SK-N-MC (cell line): Measurements from ENCODE around the gene FAF2.
A peak's percentile ranks its signal among the peaks of the same experiment; 100 is the strongest.
"Not testable (repeated sequence)": the region's sequence is repeated elsewhere in the genome, so short reads cannot be mapped to it uniquely, and the experiment has no call there.

ENCODE experiments used
- DNase-seq: peaks from one replicate; pipeline ENCODE4 v3.0.0-alpha.2; 2011; ENCODE audit warnings: low read depth, low spot score
- H3K27ac ChIP-seq: fragments of 200-600 bp; sonication (generic); 2 replicates; pipeline ENCODE4 v1.5.1; 2016; ENCODE audit warnings: mixed run types
- H3K36me3 ChIP-seq: fragments of 200-600 bp; sonication (generic); 2 replicates; pipeline ENCODE4 v1.6.1; 2017; ENCODE audit warnings: antibody characterized with exemption, low read length, mixed read lengths; ENCODE audit not compliant: insufficient read depth
- H3K4me3 ChIP-seq: fragments of 200-600 bp; sonication (generic); 2 replicates; pipeline ENCODE4 v1.5.1; 2016
- H3K9ac ChIP-seq: fragments of 200-600 bp; sonication (generic); 2 replicates; pipeline ENCODE4 v1.8.0; 2017; ENCODE audit warnings: mixed run types, mixed read lengths; ENCODE audit not compliant: insufficient read length
- H3K9me3 ChIP-seq: fragments of 200-600 bp; sonication (generic); 2 replicates; pipeline ENCODE4 v1.6.1; 2017; ENCODE audit warnings: low read depth, mild to moderate bottlenecking, antibody characterized with exemption, low read length, moderate library complexity, mixed read lengths
- EZH2 ChIP-seq: fragments of 200-600 bp; sonication (generic); IDR thresholded peaks from one replicate; pipeline ENCODE4 v1.6.1; 2017; ENCODE audit warnings: antibody characterized with exemption
- FOXP2 ChIP-seq: optimal IDR thresholded peaks from 2 replicates; pipeline ENCODE3; 2011; ENCODE audit warnings: mild to moderate bottlenecking, moderate library complexity; ENCODE audit not compliant: insufficient read depth; ENCODE audit errors: extremely low read length, control extremely low read depth
- POLR2AphosphoS5 ChIP-seq: IDR thresholded peaks from 2 replicates; pipeline ENCODE4 v1.6.1; 2012; ENCODE audit warnings: mild to moderate bottlenecking, low read depth, low read length, borderline replicate concordance

FAF2 gene

GRCh38 chr5:176542596-176543427 is 94.6 kb downstream of the FAF2 start:
- Histone ChIP-seq H3K36me3 (no peaks in the 10 kb centered on the region), H3K27ac (peak overlapping the region; percentile 36; the same call in 1 of the 2 replicates), H3K4me3 (peak overlapping the region; percentile 88), H3K9ac (peak overlapping the region; percentile 79), H3K9me3 (no peaks in the 10 kb centered on the region)
- TF ChIP-seq POLR2AphosphoS5, result no peak
- no peak for DNase-seq

DNA sequence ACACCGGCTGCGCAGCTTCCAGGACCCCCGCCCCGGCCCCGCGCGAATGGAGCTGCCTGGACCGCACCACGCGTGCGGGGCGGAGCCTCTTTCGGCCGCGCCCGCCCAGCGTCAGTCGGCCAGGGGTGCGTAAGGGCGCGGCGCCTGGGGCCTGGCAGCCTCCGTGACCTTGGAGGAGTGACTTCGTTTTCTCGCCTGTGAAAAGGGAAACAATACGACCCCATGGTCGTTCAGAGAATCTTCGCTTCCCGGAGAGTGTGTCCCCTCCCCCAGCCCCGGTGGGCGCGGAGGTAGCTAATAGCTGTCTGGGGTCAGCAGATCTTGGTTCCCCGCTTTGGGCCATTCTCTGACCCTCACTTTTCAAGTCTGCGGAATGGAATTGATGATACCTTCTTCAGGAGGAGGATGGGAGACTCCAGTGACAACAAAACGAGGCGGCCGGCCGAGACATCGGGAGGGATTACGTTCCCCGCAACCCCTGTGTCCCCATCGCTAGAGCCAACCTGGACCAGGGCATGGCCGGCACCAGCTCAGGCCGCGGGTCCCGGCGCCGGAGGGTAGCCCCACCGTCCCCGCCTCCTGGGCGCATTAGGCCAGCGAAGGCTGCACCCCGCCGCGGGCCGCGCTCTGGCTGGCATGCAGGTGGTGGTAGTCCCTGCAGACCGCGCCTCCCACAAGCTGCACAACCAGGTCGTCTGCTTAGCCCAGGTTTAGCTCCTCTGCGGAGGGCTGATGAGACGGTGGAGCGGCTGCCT is 95.4 kb downstream of the FAF2 start:
- TF ChIP-seq POLR2AphosphoS5 (peak; percentile 79), FOXP2 (no peak)

DNA sequence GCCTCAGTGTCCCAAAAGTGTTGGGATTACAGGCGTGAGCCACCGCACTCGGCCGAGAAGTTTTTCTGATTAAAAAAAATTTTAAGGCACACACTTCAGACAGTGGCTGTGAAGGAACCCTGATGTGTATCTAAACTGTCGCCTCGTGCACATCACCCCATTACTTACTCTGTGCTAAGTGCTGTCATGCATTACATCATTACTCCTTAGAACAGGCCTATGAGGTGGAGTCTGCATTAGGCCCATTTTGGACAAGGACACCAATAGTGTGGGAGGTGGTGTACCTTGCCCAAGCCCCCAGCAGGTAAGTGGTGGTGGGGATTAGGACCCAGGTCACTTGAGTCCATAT is 97.2 kb downstream of the FAF2 start:
- TF ChIP-seq POLR2AphosphoS5 (no peak), FOXP2 (no peak), EZH2 (no peak)
- Histone ChIP-seq H3K27ac (no peak overlapping the region), H3K9me3 (no peaks in the 10 kb centered on the region), H3K36me3 (no peaks in the 10 kb centered on the region), H3K9ac (no peak overlapping the region), H3K4me3 (no peak overlapping the region)
- no peak for DNase-seq

More for the DNA sequence above, 95.4 kb downstream of the FAF2 start:
- H3K27ac ChIP-seq, result no peak overlapping the region
- no peak for DNase-seq
- no peaks in the 10 kb centered on the region for H3K36me3 ChIP-seq
- peak overlapping the region; percentile 64 for H3K9ac ChIP-seq
- no peaks in the 10 kb centered on the region for H3K9me3 ChIP-seq
- H3K4me3 ChIP-seq, result peak overlapping the region; percentile 84

GRCh38 chr5:176545737-176546509 is 97.7 kb downstream of the FAF2 start:
- no peak overlapping the region for H3K4me3 ChIP-seq
- no peak overlapping the region for H3K9ac ChIP-seq
- no peak for DNase-seq
- H3K27ac ChIP-seq, result no peak overlapping the region
- TF ChIP-seq FOXP2 (no peak), POLR2AphosphoS5 (no peak), EZH2 (no peak)
- no peaks in the 10 kb centered on the region for H3K36me3 ChIP-seq
- no peaks in the 10 kb centered on the region for H3K9me3 ChIP-seq

- no peak overlapping the region for H3K9ac ChIP-seq
- TF ChIP-seq EZH2 (no peak), FOXP2 (no peak), POLR2AphosphoS5 (no peak)
- no peaks in the 10 kb centered on the region for H3K9me3 ChIP-seq
- H3K27ac ChIP-seq, result no peak overlapping the region
- no peak for DNase-seq
- no peaks in the 10 kb centered on the region for H3K36me3 ChIP-seq
- no peak overlapping the region for H3K4me3 ChIP-seq
These were observed 99.6 kb downstream of the FAF2 start for GRCh38 chr5:176547802-176548201.

DNA sequence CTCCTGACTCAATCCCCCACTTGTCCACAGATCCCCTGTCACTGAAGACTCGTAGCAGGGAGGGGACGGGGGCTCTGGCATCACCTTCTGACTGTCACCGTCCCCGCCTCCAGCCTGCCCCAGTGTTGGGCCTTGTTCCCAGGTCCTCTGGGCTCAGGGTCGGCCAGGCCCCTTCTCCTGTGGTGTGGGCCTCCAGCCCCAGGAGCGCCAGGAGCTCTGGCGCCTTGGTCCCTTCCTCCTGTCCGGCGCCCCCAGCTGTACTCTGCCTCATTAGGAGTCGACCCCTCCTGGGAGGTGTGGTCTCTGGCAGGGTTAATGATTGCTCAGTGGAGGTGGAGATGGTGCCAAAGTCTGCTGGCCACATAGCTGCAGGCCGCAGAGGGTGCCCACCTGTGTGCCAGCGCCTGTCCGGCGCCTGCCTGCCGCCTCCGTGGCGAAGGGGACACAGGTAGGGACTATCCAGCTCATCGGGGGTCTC is 100.8 kb downstream of the FAF2 start, which contains the start of gene CDHR2:
Gene CDHR2 (plus strand): TSS at position 376 of the 478 bp plus-strand sequence. CDS start 16,011 bp downstream, outside the sequence.
- no peak within 1 kb of the TSS for H3K9ac ChIP-seq
- no peak within 1 kb of the TSS for H3K27ac ChIP-seq
- H3K36me3 ChIP-seq, result no peaks in the 10 kb centered on the region
- TF ChIP-seq POLR2AphosphoS5 (no peak), FOXP2 (no peak), EZH2 (no peak)
- DNase-seq, result no peak
- H3K4me3 ChIP-seq, result no peak within 1 kb of the TSS
- no peaks in the 10 kb centered on the region for H3K9me3 ChIP-seq

DNA sequence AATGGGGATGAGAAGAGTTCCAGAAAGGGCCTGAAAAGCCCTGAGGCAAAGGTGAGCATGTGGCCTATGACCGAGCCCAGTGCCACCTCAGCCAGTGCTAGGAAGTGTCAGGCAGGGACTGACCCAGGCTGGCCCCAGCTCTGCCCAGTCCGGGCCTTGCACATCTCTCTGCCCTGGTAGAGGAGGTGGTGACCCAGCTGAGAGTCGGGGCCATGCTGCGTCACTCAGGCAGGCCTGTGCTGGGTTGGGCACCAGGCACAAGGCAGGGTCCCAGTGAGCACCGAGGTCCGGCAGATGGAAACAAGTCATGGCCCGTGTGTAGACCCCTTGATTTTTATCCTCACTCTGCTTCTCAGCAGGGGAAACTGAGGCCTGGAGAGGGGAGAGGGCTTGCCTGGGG is 101.7 kb downstream of the FAF2 start:
- Histone ChIP-seq H3K36me3 (no peaks in the 10 kb centered on the region), H3K9me3 (no peaks in the 10 kb centered on the region), H3K4me3 (no peak overlapping the region), H3K27ac (no peak overlapping the region), H3K9ac (no peak overlapping the region)
- TF ChIP-seq EZH2, result no peak
- no peak for TF ChIP-seq FOXP2
- TF ChIP-seq POLR2AphosphoS5, result no peak
- DNase-seq, result no peak

DNA sequence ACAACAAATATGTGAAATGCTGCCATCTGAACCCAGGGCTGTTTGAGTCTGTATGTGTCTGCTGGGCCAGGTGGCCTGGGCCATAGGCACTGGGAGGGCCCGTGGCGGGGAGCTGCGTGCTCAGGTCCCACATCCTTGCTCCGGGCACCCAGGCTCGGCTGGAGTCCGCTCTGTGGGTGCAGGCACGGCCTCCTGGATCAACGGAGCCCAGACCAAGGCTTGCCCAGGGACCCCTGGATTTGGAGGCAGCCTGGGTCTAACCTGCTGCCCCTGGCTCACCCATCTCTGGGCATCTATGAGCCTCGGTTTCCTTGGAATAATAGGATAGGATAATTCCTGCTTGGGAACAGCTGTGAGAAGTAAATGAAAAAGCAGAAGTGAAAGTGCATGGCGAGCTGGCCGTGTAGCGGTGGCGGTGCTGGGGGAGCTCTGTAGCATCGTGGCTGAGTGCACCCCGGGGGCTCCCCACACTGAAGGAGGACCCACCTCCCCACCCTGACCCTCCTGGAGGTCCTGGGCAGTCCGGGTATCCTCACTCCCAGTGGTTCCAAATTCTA is 102.2 kb downstream of the FAF2 start:
- no peak overlapping the region for H3K9ac ChIP-seq
- DNase-seq, result no peak
- no peaks in the 10 kb centered on the region for H3K36me3 ChIP-seq
- H3K9me3 ChIP-seq, result no peaks in the 10 kb centered on the region
- no peak overlapping the region for H3K27ac ChIP-seq
- TF ChIP-seq FOXP2, result no peak
- TF ChIP-seq POLR2AphosphoS5, result no peak
- TF ChIP-seq EZH2, result no peak
- no peak overlapping the region for H3K4me3 ChIP-seq

GRCh38 chr5:176550937-176551336 is 102.8 kb downstream of the FAF2 start:
- H3K9ac ChIP-seq, H3K27ac ChIP-seq, H3K36me3 ChIP-seq, H3K4me3 ChIP-seq, H3K9me3 ChIP-seq, DNase-seq: not testable (repeated sequence)
